Heart right ventricle (tissue), 16 donors: ENCODE results near the gene AP3B2. TPM values are rescaled to one million over a fixed set of nuclear protein-coding genes. Genes with fewer than 3 reads are reported as not detected.
A peak's percentile ranks its signal among the peaks of the same experiment; 100 is the strongest.

Experiments used
- ATAC-seq, 8 donors: fragments of 200-7000 bp; cut with Tn5 transposase; one replicate each; pipeline ENCODE4 v1.9.1; 2020; ENCODE audit warnings: mild to moderate bottlenecking in 8 of 8, moderate library complexity in 8 of 8, moderate number of reproducible peaks in 1 of 8
- DNase-seq, 2 donors: peaks; one replicate each; pipeline ENCODE4 v3.0.0-alpha.2; 2020
- H3K27ac ChIP-seq, 10 donors: fragments of 200-600 bp; sonication (generic) in 2 of 10; one replicate each; pipeline versions ENCODE4 v1.5.0 to v1.8.0; 2020 to 2022; ENCODE audit warnings: mild to moderate bottlenecking in 3 of 10
- H3K27me3 ChIP-seq, 7 donors: fragments of 200-600 bp; one replicate each; pipeline ENCODE4 v1.8.0; 2021 to 2022; ENCODE audit warnings: mild to moderate bottlenecking in 2 of 7
- H3K36me3 ChIP-seq, 9 donors: fragments of 200-600 bp; sonication (generic) in 1 of 9; one replicate each; pipeline versions ENCODE4 v1.5.0 to v1.8.0; 2020 to 2022; ENCODE audit warnings: mild to moderate bottlenecking in 2 of 9
- H3K4me1 ChIP-seq, 9 donors: fragments of 200-600 bp; sonication (generic) in 1 of 9; one replicate each; pipeline versions ENCODE4 v1.5.0 to v1.8.0; 2020 to 2022; ENCODE audit warnings: mild to moderate bottlenecking in 4 of 9
- H3K4me3 ChIP-seq, 10 donors: fragments of 200-600 bp; sonication (generic) in 2 of 10; one replicate each; pipeline versions ENCODE4 v1.5.0 to v1.8.0; 2020 to 2022; ENCODE audit warnings: mild to moderate bottlenecking in 7 of 10, moderate library complexity in 2 of 10
- H3K9me3 ChIP-seq, 11 donors: fragments of 200-600 bp in 10 of 11; sonication (generic) in 2 of 11; one replicate each; pipeline versions ENCODE4 v1.5.0 to v1.8.0; 2013 to 2022; ENCODE audit warnings: mild to moderate bottlenecking in 2 of 11, control low read depth in 1 of 11, moderate library complexity in 1 of 11
- WGBS, 2 donors: extraction: QIAGEN DNeasy Blood & Tissue Kit; methylation state at CpG; one replicate each; pipeline ENCODE4 v1.1.7; 2013; ENCODE audit warnings: inconsistent platforms in 1 of 2; 5-methylcytosine and 5-hydroxymethylcytosine counted together
- intact Hi-C, 10 donors: fragments of 100-400 bp; cut with DNase I; formaldehyde crosslinking; loops; one replicate each; pipeline versions ENCODE4 v1.11.1 to v1.14.2; 2022
- polyA plus RNA-seq, 2 donors: library from polyadenylated mRNA; stranded (reverse); fragments of 200-250 nt; gene quantifications; one replicate each; pipeline ENCODE4 v1.2.3, GENCODE V29; 2013
- total RNA-seq, 10 donors: library from RNA; stranded (reverse); fragmentation: NEBNext Ultra II Directional in 3 of 10; extraction: Animal tissue kit (Norgen Biotek cat#: 25700) in 3 of 10; gene quantifications; one replicate each; pipeline versions ENCODE4 v1.2.1 to v1.2.4, GENCODE V29; 2021 to 2023
- TF ChIP-seq, protein P1 (sequence below), 9 donors: fragments of 200-600 bp; sonication (generic) in 2 of 9; IDR thresholded peaks; one replicate each; pipeline versions ENCODE4 v1.5.0 to v1.8.0; 2021 to 2022; ENCODE audit warnings: antibody characterized with exemption in 9 of 9, mild to moderate bottlenecking in 5 of 9, moderate library complexity in 1 of 9
- donor health status: Arrhythmogenic right ventricular cardiomyopathy.
- donor health status: ischemic (EF 13 %, LVEDD 7.1; RV severe dilation, severe dysfunction).
- donor health status: healthy with polysubstance abuse.
- donor health status: DM: no; HTN: yes; CAD: no.
- donor health status: DM: no; HTN: no; CAD: no.
- donor health status: ischemic (EF 25% LVEDD 6.9; RV normal size, moderate dysfunction).
- donor health status: ischemic (EF 25% LVEDD 5.7; RV mildly dilated, moderate dysfunction).
- donor health status: healthy.
- donor health status: DM: yes; HTN: yes; CAD: no.
- donor health status: Ischemic cardiomyopathy.
- donor health status: ischemic (EF 35%, LVEDD 5.7; RV mildly dilated, moderate dysfunction).
- donor health status: nonischemic (EF 11% LVEDD 7.7; RV severe dilation, severe dysfunction).
- donor health status: DM: yes; HTN: yes; CAD: no.
- donor health status: PGD.
- donor health status: ischemic (EF 29% LVEDD 5.4; RV normal size, mild dysfunction).
- donor health status: nonischemic (EF 23%, LVEDD 6.1; RV moderate dilation, normal function).

Gene AP3B2
- total and polyA plus RNA-seq, 12 donors = 0.12 to 1.4 (median 0.40) TPM; not detected in 4

DNA sequence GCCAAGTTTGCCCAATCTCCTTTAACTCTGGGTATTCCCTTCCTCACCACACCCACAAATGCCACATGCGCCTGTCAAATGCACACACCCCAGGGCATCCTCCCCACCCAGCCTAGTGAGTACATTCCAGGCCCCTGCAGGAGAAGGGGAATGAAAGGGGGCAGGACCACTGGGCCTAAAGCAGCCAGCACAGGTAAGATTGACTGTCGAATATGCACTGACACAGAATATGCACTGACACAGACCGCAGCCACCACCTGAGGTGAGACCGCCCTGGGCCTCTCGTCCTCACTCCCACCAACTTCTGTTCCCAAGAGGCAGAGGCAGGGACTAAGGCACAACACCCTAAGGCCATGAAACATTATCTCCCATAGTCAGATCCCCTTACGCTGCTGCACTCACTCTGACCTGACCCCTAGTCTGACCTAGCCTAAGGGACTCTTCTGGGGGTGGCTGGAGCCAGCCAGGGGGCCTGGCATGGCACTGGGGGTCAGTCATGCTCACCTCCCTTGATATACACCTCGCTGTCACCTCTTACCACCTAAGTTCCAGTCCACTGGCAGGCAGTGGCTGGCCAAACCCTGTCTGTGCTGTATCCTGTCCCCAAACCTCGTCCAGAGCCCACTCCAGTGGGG lies 10.8 kb downstream of the AP3B2 start:
- WGBS, 2 donors = 75 to 76% methylated on average over 8 of the region's 8 CpGs
- peak in 1 of 8 donors; percentile 38 for ATAC-seq
- peaks cover 0 to 18% (median 0%) of the 10 kb centered on the region in 7 donors for H3K27me3 ChIP-seq
- H3K36me3 ChIP-seq = no peaks in the 10 kb centered on the region
- H3K4me1 ChIP-seq = no peaks in the 10 kb centered on the region
- no peak overlapping the region for H3K4me3 ChIP-seq
- TF ChIP-seq, protein P1, sequence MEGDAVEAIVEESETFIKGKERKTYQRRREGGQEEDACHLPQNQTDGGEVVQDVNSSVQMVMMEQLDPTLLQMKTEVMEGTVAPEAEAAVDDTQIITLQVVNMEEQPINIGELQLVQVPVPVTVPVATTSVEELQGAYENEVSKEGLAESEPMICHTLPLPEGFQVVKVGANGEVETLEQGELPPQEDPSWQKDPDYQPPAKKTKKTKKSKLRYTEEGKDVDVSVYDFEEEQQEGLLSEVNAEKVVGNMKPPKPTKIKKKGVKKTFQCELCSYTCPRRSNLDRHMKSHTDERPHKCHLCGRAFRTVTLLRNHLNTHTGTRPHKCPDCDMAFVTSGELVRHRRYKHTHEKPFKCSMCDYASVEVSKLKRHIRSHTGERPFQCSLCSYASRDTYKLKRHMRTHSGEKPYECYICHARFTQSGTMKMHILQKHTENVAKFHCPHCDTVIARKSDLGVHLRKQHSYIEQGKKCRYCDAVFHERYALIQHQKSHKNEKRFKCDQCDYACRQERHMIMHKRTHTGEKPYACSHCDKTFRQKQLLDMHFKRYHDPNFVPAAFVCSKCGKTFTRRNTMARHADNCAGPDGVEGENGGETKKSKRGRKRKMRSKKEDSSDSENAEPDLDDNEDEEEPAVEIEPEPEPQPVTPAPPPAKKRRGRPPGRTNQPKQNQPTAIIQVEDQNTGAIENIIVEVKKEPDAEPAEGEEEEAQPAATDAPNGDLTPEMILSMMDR (IDR thresholded peaks at IDR 0.05) = no peak
- no peaks in the 10 kb centered on the region for H3K9me3 ChIP-seq
- intact Hi-C loops = no loop called here
- H3K27ac ChIP-seq = no peak overlapping the region
- no peak for DNase-seq

DNA sequence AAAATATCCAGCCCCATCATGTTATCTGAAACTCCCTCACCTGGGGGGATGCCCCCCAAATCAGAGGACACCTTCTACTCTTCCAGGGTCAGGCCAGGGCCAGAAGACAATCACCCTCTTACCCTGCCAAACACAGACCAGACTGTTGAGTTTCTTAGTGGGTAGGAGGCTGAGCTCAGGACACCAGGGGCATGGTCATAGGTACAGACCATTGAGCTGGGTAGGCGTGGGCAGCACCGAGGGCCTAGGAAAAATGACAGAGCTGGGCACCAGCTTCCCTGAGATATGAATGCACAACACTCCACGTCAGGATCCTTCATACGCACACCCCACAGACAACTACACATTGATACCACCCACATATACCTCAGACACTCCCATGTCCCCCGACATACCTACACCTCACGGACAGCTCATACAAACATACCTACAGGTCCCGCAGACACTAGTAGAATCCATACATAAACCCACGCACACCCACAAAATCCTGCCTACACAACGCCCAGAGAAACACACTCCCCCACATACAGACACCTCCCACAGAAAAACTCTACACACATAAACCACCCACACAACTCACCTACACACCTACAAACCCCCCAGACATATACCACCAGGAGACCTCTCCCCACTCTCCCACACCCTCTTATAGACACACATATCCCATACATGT lies 11.8 kb downstream of the AP3B2 start:
- TF ChIP-seq, protein P1 (IDR thresholded peaks at IDR 0.05) = no peak
- Histone ChIP-seq H3K27me3 (peaks cover 0 to 22% (median 0%) of the 10 kb centered on the region in 7 donors), H3K4me1 (no peaks in the 10 kb centered on the region), H3K27ac (no peak overlapping the region), H3K4me3 (no peak overlapping the region), H3K36me3 (no peaks in the 10 kb centered on the region), H3K9me3 (no peaks in the 10 kb centered on the region)
- ATAC-seq = peak in 1 of 8 donors; percentile 17
- no peak for DNase-seq
- 86 to 89% methylated on average over 9 of the region's 9 CpGs for WGBS, 2 donors
- intact Hi-C loops = no loop called here

DNA sequence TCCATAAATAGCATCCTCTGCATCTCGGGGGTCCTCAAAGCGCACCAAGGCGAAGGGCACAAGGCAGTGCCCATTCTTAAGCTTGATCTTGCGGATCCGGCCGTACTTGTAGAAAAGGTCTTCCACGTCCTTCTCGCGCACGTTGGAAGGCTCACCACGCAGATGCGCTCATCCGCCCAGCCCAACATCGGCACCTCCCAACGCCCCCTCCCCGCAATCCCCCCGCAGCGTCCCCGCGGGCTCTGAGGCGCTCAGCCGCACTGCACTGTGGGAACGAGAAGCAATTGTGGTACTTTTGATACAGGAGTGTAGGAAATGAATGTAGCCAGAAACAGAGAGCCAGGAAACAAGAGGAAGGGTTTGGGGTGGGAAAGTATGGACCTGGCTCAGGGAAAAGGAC lies 17.5 kb downstream of the AP3B2 start:
- DNase-seq = no peak
- intact Hi-C loops = no loop called here

DNA sequence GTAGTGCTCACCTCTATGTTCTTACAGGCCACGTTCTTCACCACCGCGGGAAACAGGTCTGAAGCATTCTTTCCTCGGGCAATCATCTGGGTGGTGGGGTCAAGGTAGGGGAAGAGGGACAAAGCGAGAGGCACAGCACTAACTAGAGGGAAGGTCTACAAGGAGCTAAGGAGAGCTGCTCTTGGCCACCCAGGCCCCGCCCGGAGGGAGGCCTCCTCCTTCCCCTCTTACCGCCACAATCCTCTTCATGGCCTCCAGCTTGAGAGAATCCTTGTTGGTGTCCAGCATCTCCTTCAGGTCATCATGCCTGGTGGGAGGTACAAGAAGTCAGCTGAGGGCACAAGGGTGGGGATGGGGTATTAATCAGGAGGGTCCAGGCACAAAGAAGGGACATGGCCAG lies 20.5 kb downstream of the AP3B2 start:
- H3K4me1 ChIP-seq = no peaks in the 10 kb centered on the region
- no peaks in the 10 kb centered on the region for H3K36me3 ChIP-seq
- no peak overlapping the region for H3K27ac ChIP-seq
- intact Hi-C loops = no loop called here
- TF ChIP-seq, protein P1 (IDR thresholded peaks at IDR 0.05) = no peak
- ATAC-seq (no peak), DNase-seq (no peak)
- H3K4me3 ChIP-seq = no peak overlapping the region
- peaks cover 0 to 8% (median 0%) of the 10 kb centered on the region in 7 donors for H3K27me3 ChIP-seq
- WGBS, 2 donors = 92 to 94% methylated on average over 8 of the region's 8 CpGs
- no peaks in the 10 kb centered on the region for H3K9me3 ChIP-seq

More for the DNA sequence above, 17.5 kb downstream of the AP3B2 start:
- Histone ChIP-seq H3K4me3 (no peak overlapping the region), H3K27me3 (peaks cover 0 to 5% (median 0%) of the 10 kb centered on the region in 7 donors), H3K27ac (no peak overlapping the region), H3K36me3 (no peaks in the 10 kb centered on the region), H3K4me1 (no peaks in the 10 kb centered on the region), H3K9me3 (no peaks in the 10 kb centered on the region)
- no peak for ATAC-seq
- WGBS, 2 donors = 85 to 87% methylated on average over 23 of the region's 23 CpGs
- TF ChIP-seq, protein P1 (IDR thresholded peaks at IDR 0.05) = no peak
